ENCODE measurements around the gene EXOSC2. TPM values are rescaled to one million over a fixed set of nuclear protein-coding genes. Genes with fewer than 3 reads are reported as not detected.

The EXOSC2 gene
- total RNA-seq, 6 experiments from 2014 or later, result 9.3 to 15.9 (median 13.3) TPM

- Histone ChIP-seq H3K27ac (no peak overlapping the region), H3K4me3 (no peak overlapping the region), H3K9me3 (no peaks in the 10 kb centered on the region), H3K4me1 (peaks cover 0 to 17% (median 3%) of the 10 kb centered on the region in 4 donors), H3K36me3 (no peaks in the 10 kb centered on the region), H3K27me3 (no peaks in the 10 kb centered on the region)
- ATAC-seq (no peak), DNase-seq (no peak)
- TF ChIP-seq POLR2A (IDR thresholded peaks at IDR 0.05), result no peak
- no peak for TF ChIP-seq CTCF (IDR thresholded peaks at IDR 0.05)
- 82% methylated on average over 1 of the region's 1 CpG for WGBS (ENCODE audit: insufficient coverage, low coverage, low lambda C conversion rate, missing lambda C conversion rate)
- intact Hi-C loops (cut with DNase I), result no loop called here
Observed at GRCh38 chr9:130736834-130737233, 43.3 kb downstream of the EXOSC2 start.

GRCh38 chr9:130738281-130738680 is 44.7 kb downstream of the EXOSC2 start:
- peaks cover 0 to 8% (median 3%) of the 10 kb centered on the region in 4 donors for H3K4me1 ChIP-seq
- intact Hi-C loops (cut with DNase I), result no loop called here
- DNase-seq, result no peak
- no peaks in the 10 kb centered on the region for H3K36me3 ChIP-seq
- TF ChIP-seq POLR2A (IDR thresholded peaks at IDR 0.05), result no peak
- TF ChIP-seq CTCF (IDR thresholded peaks at IDR 0.05), result no peak
- no peaks in the 10 kb centered on the region for H3K27me3 ChIP-seq
- ATAC-seq, result no peak
- no peaks in the 10 kb centered on the region for H3K9me3 ChIP-seq
- WGBS (ENCODE audit: insufficient coverage, low coverage, low lambda C conversion rate, missing lambda C conversion rate), result 78% methylated on average over 3 of the region's 3 CpGs
- no peak overlapping the region for H3K27ac ChIP-seq
- no peak overlapping the region for H3K4me3 ChIP-seq

GRCh38 chr9:130739081-130739480 is 45.5 kb downstream of the EXOSC2 start:
- Histone ChIP-seq H3K9me3 (no peaks in the 10 kb centered on the region), H3K36me3 (no peaks in the 10 kb centered on the region), H3K27me3 (no peaks in the 10 kb centered on the region), H3K4me3 (no peak overlapping the region), H3K4me1 (peaks cover 0 to 8% (median 3%) of the 10 kb centered on the region in 4 donors), H3K27ac (no peak overlapping the region)
- ATAC-seq, result no peak
- DNase-seq, result no peak
- intact Hi-C loops (cut with DNase I), result no loop called here
- WGBS (ENCODE audit: insufficient coverage, low coverage, low lambda C conversion rate, missing lambda C conversion rate), result 91% methylated on average over 4 of the region's 4 CpGs
- TF ChIP-seq CTCF (IDR thresholded peaks at IDR 0.05), result no peak
- TF ChIP-seq POLR2A (IDR thresholded peaks at IDR 0.05), result no peak

- DNase-seq (no peak), ATAC-seq (peak; percentile 73 to 91 (median 84))
- Histone ChIP-seq H3K4me1 (peaks cover 0 to 8% (median 3%) of the 10 kb centered on the region in 4 donors), H3K36me3 (no peaks in the 10 kb centered on the region), H3K27ac (no peak overlapping the region), H3K4me3 (no peak overlapping the region), H3K9me3 (no peaks in the 10 kb centered on the region), H3K27me3 (no peaks in the 10 kb centered on the region)
- TF ChIP-seq CTCF (IDR thresholded peaks at IDR 0.05), result no peak
- intact Hi-C loops (cut with DNase I), result no loop called here
- WGBS (ENCODE audit: insufficient coverage, low coverage, low lambda C conversion rate, missing lambda C conversion rate), result 37% methylated on average over 7 of the region's 11 CpGs
Observed at GRCh38 chr9:130740218-130741023, 46.8 kb downstream of the EXOSC2 start.
